Measurements from ENCODE around the gene UAP1.

DNA sequence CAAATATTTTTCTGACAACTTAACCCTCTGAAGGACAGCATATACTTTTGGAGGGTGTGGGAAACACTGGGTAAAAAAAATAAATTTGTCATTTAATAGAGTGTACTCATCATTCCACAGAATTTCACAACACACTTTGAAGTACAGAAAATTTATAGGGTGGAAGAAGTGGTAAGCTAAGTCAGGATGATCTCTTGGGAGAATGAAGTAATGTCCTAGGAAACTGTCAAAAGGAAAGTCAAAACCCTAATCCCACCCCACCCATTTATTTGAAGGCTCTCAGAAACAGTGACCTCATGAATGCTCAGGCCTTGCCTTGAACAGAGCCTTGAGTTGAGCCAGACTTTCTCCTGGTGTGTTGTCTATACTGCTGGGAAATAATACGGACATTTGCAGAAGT is 7.3 kb upstream of the UAP1 start:
- TF ChIP-seq, protein P1, sequence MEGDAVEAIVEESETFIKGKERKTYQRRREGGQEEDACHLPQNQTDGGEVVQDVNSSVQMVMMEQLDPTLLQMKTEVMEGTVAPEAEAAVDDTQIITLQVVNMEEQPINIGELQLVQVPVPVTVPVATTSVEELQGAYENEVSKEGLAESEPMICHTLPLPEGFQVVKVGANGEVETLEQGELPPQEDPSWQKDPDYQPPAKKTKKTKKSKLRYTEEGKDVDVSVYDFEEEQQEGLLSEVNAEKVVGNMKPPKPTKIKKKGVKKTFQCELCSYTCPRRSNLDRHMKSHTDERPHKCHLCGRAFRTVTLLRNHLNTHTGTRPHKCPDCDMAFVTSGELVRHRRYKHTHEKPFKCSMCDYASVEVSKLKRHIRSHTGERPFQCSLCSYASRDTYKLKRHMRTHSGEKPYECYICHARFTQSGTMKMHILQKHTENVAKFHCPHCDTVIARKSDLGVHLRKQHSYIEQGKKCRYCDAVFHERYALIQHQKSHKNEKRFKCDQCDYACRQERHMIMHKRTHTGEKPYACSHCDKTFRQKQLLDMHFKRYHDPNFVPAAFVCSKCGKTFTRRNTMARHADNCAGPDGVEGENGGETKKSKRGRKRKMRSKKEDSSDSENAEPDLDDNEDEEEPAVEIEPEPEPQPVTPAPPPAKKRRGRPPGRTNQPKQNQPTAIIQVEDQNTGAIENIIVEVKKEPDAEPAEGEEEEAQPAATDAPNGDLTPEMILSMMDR (IDR thresholded peaks at IDR 0.05) = no peak
- TF ChIP-seq ZFX (IDR thresholded peaks at IDR 0.05; ENCODE audit: borderline replicate concordance) = no peak

Measured in 22Rv1 (cell line).